ENCODE results near the gene SLC1A1.
A peak's percentile ranks its signal among the peaks of the same experiment; 100 is the strongest.
"Not testable (repeated sequence)": the region's sequence is repeated elsewhere in the genome, so short reads cannot be mapped to it uniquely, and the experiment has no call there.

SLC1A1 gene

GRCh38 chr9:4594994-4595393 is 104.7 kb downstream of the SLC1A1 start:
- intact Hi-C loops (cut with DNase I; ENCODE audit: low total_unique reads): no loop called here
- Histone ChIP-seq H3K36me3 (no peaks in the 10 kb centered on the region), H3K4me3 (no peak overlapping the region), H3K9me3 (no peaks in the 10 kb centered on the region), H3K4me1 (peaks cover 0 to 16% (median 4%) of the 10 kb centered on the region in 4 donors), H3K27ac (no peak overlapping the region), H3K27me3 (no peaks in the 10 kb centered on the region)
- no peak for DNase-seq
- no peak for TF ChIP-seq CTCF (IDR thresholded peaks at IDR 0.05)

DNA sequence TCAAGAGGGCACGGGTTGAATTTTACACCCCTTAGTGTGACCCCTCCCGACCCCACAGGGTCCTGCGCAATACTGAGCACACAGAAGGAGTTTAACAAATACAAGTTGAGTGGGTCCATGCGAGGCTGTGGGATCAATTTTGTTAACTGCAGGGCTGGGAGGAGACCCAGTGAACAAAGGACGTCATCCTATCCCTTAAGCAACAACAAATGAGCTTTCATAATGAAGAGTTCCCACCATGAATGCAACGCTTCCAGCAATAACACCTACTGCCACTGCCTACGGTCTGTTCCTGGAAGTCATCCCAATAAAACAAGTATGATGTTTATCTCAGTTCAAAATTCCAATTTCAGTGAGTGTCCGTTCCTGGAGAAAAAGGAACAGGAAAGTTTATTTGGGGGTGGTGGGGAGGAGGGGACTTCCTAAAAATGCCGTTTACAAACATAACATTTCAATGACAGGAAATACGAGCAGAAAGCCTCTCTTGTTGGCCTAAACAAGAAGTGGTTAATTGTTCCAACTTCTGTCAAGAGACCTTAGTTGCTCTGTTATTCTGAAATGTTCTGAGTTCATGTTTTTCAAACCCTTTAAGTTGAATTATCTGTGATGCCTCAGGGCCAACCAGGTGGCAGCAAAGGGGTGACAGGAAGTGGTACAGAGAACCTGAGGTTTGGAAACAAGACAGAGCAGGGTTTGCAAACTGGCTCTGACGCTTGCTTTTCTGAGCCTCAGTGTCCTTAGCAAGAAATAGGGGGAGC is 106.1 kb downstream of the SLC1A1 start:
- H3K4me3 ChIP-seq: no peak overlapping the region

GRCh38 chr9:4600368-4600767 is 110.1 kb downstream of the SLC1A1 start:
- no peaks in the 10 kb centered on the region for H3K27me3 ChIP-seq
- peaks cover 0 to 11% (median 4%) of the 10 kb centered on the region in 4 donors for H3K4me1 ChIP-seq
- no peak overlapping the region for H3K4me3 ChIP-seq
- DNase-seq: no peak
- H3K36me3 ChIP-seq: peaks cover 0 to 7% (median 0%) of the 10 kb centered on the region in 3 donors
- no peak for TF ChIP-seq CTCF (IDR thresholded peaks at IDR 0.05)
- intact Hi-C loops (cut with DNase I; ENCODE audit: low total_unique reads): no loop called here
- H3K27ac ChIP-seq: no peak overlapping the region
- H3K9me3 ChIP-seq: no peaks in the 10 kb centered on the region

More for the DNA sequence above, 106.1 kb downstream of the SLC1A1 start:
- no peak for DNase-seq
- intact Hi-C loops (cut with DNase I; ENCODE audit: low total_unique reads): no loop called here
- no peaks in the 10 kb centered on the region for H3K9me3 ChIP-seq
- H3K27me3 ChIP-seq: no peaks in the 10 kb centered on the region
- peaks cover 0 to 11% (median 4%) of the 10 kb centered on the region in 4 donors for H3K4me1 ChIP-seq
- no peaks in the 10 kb centered on the region for H3K36me3 ChIP-seq
- no peak for TF ChIP-seq CTCF (IDR thresholded peaks at IDR 0.05)
- H3K27ac ChIP-seq: peak overlapping the region in 1 of 2 donors; percentile 0

DNA sequence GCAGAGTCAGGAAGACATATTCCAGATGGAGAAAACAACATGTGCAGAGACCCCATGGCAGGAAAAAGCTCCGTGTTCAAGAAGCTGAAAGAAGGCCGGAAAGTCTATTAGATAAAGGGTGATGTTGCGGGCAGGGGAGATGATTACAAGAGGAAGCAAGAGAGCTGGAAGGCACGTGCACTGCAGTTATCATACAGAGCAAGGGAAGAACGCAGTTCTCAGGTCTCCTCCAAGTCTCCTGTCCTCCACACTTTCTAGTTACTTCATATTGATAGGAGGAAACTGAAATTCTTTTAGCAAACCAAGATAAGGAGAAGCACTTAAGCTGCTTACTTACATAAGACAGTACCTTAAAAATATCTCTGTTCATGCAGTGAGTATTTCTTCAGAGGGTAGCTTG is 113.6 kb downstream of the SLC1A1 start:
- intact Hi-C loops (cut with DNase I; ENCODE audit: low total_unique reads): no loop called here

DNA sequence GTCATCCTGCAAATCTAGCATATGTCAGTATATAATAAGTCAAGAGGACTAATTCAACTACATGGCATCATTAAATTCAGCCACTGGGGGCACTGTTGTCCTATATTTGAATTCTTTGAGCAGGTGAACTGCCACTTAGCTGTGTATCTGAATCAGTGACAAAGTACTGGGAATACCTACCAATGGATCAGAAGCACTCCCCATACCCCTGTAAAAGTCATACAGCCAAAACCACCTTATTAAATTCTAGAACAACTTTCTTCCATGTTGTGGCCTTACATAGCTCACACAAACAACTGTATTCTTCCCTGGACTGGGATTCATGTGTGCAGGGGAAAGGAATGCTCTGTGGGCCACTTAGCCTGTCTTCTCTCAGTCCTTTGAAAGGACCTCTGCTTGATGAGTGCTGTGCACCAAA is 114.4 kb downstream of the SLC1A1 start:
- no peak overlapping the region for H3K27ac ChIP-seq
- no peaks in the 10 kb centered on the region for H3K27me3 ChIP-seq
- no peaks in the 10 kb centered on the region for H3K4me1 ChIP-seq
- H3K4me3 ChIP-seq: no peak overlapping the region
- intact Hi-C loops (cut with DNase I; ENCODE audit: low total_unique reads): no loop called here
- DNase-seq: peak in 1 of 2 donors; percentile 72
- H3K9me3 ChIP-seq: no peaks in the 10 kb centered on the region
- peak; percentile 66 to 74 for TF ChIP-seq CTCF (IDR thresholded peaks at IDR 0.05)
- peaks cover 0 to 7% (median 0%) of the 10 kb centered on the region in 3 donors for H3K36me3 ChIP-seq

More for the DNA sequence above, 113.6 kb downstream of the SLC1A1 start:
- H3K36me3 ChIP-seq: peaks cover 0 to 7% (median 0%) of the 10 kb centered on the region in 3 donors
- H3K27ac ChIP-seq: no peak overlapping the region
- no peak for TF ChIP-seq CTCF (IDR thresholded peaks at IDR 0.05)
- no peaks in the 10 kb centered on the region for H3K9me3 ChIP-seq
- DNase-seq: no peak
- no peak overlapping the region for H3K4me3 ChIP-seq
- H3K4me1 ChIP-seq: no peaks in the 10 kb centered on the region
- H3K27me3 ChIP-seq: no peaks in the 10 kb centered on the region

DNA sequence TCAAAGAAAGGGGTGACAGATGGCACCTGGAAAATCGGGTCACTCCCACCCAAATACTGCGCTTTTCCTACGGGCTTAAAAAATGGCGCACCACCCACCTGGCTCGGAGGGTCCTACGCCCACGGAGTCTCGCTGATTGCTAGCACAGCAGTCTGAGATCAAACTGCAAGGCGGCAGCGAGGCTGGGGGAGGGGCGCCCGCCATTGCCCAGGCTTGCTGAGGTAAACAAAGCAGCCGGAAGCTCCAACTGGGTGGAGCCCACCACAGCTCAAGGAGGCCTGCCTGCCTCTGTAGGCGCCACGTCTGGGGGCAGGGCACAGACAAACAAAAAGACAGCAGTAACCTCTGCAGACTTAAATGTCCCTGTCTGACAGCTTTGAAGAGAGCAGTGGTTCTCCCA is 115.8 kb downstream of the SLC1A1 start:
- intact Hi-C loops (cut with DNase I; ENCODE audit: low total_unique reads); H3K4me3 ChIP-seq; H3K27me3 ChIP-seq; H3K4me1 ChIP-seq; H3K27ac ChIP-seq; H3K36me3 ChIP-seq; DNase-seq; H3K9me3 ChIP-seq: not testable (repeated sequence)
